ENCODE data around the gene SSNA1. TPM values are rescaled to one million over a fixed set of nuclear protein-coding genes. Genes with fewer than 3 reads are reported as not detected.
A peak's percentile ranks its signal among the peaks of the same experiment; 100 is the strongest.

SSNA1 gene
- total and polyA plus RNA-seq, 9 of the 15 experiments (the other 6 are each of a cell fraction or from before 2014, with no cell fraction given) = 1.9 to 130 (median 57.1) TPM

DNA sequence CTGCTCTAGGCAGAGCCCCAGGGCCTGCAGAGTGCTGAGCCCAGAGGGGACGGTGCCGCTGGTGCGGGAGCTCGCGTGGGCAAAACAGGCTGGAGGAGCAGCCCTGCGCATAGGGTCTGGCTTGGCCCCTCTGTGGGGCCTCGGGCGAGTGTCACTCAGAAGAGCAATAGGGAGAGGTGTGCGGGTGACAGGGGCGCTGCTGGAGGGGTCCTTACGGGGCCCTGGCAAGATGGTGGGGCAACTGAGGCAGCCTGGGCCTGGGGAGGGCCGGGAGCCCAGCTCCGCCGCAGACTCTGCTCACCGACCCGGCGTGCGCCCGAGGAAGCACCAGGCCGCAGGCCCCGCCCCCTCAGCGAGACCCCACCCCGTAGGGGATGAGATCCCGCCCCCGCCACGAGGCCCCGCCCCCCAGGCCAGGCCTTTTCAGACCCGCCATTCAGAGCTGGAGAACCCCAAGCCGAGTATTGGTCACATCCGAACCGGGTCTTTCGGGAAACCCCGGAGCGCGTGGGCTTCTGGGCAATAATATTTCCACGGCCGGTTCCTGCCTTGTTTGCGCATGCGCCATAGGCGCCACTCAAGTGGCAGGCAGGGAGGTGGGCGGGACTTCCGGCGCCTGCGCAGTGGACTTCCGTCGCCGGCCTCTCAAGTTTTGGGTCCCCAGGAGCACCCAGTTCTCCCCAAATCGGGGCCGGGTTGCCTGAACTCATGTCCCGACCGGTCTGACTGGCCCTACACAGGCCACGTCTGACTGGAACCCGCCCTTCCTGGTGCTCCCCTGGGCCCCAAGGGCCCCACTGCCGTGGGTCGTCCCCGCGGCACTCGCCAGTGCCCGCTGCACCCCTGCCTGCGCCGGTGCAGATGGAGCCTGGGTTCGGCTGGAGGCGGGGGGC, 34.8 kb downstream of the SSNA1 start (continued):
- TF ChIP-seq FOXK2 (conservative IDR thresholded peaks at IDR 0.05 in 1 of 2, IDR thresholded peaks at IDR 0.05 in 1 of 2; ENCODE audit: low read depth in 2 of 2) (peak in 1 of 2 experiments; percentile 55; a peak in 1 of 4 replicates), ZBTB8A (IDR thresholded peaks at IDR 0.05; ENCODE audit: partially characterized antibody) (no peak), NR1H2 (CRISPR knock-in tag; IDR thresholded peaks at IDR 0.05) (no peak), CHD2 (IDR thresholded peaks at IDR 0.05; ENCODE audit: low read depth, low read length) (no peak), DACH1 (IDR thresholded peaks at IDR 0.05; ENCODE audit: partially characterized antibody) (no peak), KLF13 (tag; IDR thresholded peaks at IDR 0.05; ENCODE audit: borderline replicate concordance, low read depth) (no peak), SMARCA5 (IDR thresholded peaks at IDR 0.05) (no peak), ZNF184 (CRISPR knock-in tag; IDR thresholded peaks at IDR 0.05) (no peak), NR2C2 (CRISPR knock-in tag; IDR thresholded peaks at IDR 0.05) (no peak), NR2C2 (tag; IDR thresholded peaks at IDR 0.05) (peak; percentile 42; the same call in 1 of the 2 replicates), HSF4 (CRISPR knock-in tag; IDR thresholded peaks at IDR 0.05; ENCODE audit: borderline replicate concordance) (no peak), CBFA2T3 (IDR thresholded peaks at IDR 0.05) (no peak), ILF3 (IDR thresholded peaks at IDR 0.05; ENCODE audit: borderline replicate concordance) (no peak), ZNF780A (CRISPR knock-in tag; IDR thresholded peaks at IDR 0.05) (0 out of 2 replicates have a peak, but pooled peaks have one; percentile 20), HMG20A (CRISPR knock-in tag; conservative IDR thresholded peaks at IDR 0.05) (no peak), ZNF586 (CRISPR knock-in tag; conservative IDR thresholded peaks at IDR 0.05) (no peak), NFE2L1 (tag; IDR thresholded peaks at IDR 0.05; ENCODE audit: borderline replicate concordance, low read depth) (no peak), SLC30A9 (CRISPR knock-in tag; IDR thresholded peaks at IDR 0.05) (no peak), DNMT1 (IDR thresholded peaks at IDR 0.05) (no peak), GATAD2B (IDR thresholded peaks at IDR 0.05; ENCODE audit: borderline replicate concordance) (no peak), SMAD1 (IDR thresholded peaks at IDR 0.05; ENCODE audit: low read depth, low read length, partially characterized antibody) (no peak), ZFPM2 (CRISPR knock-in tag; IDR thresholded peaks at IDR 0.05) (0 out of 2 replicates have a peak, but pooled peaks have one; percentile 31), EP400 (IDR thresholded peaks at IDR 0.05) (peak; percentile 67; the same call in 1 of the 2 replicates), KAT2B (IDR thresholded peaks at IDR 0.05; ENCODE audit: low read depth, low read length) (no peak), ZNF316 (IDR thresholded peaks at IDR 0.05) (no peak), POLR2A (conservative IDR thresholded peaks at IDR 0.05) (peak; percentile 89), CHD1 (IDR thresholded peaks at IDR 0.05; ENCODE audit: low read length) (peak; percentile 64), PRMT5 (CRISPR knock-in tag; IDR thresholded peaks at IDR 0.05) (no peak), ZNF408 (CRISPR knock-in tag; IDR thresholded peaks at IDR 0.05; ENCODE audit: low read depth) (no peak)
- TF ChIP-seq, protein P1, sequence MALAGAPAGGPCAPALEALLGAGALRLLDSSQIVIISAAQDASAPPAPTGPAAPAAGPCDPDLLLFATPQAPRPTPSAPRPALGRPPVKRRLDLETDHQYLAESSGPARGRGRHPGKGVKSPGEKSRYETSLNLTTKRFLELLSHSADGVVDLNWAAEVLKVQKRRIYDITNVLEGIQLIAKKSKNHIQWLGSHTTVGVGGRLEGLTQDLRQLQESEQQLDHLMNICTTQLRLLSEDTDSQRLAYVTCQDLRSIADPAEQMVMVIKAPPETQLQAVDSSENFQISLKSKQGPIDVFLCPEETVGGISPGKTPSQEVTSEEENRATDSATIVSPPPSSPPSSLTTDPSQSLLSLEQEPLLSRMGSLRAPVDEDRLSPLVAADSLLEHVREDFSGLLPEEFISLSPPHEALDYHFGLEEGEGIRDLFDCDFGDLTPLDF (CRISPR knock-in tag; IDR thresholded peaks at IDR 0.05) = no peak
- TF ChIP-seq, protein P2, sequence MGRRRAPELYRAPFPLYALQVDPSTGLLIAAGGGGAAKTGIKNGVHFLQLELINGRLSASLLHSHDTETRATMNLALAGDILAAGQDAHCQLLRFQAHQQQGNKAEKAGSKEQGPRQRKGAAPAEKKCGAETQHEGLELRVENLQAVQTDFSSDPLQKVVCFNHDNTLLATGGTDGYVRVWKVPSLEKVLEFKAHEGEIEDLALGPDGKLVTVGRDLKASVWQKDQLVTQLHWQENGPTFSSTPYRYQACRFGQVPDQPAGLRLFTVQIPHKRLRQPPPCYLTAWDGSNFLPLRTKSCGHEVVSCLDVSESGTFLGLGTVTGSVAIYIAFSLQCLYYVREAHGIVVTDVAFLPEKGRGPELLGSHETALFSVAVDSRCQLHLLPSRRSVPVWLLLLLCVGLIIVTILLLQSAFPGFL (CRISPR knock-in tag; IDR thresholded peaks at IDR 0.05) = no peak
